ENCODE data around the gene ACOT11.
A peak's percentile ranks its signal among the peaks of the same experiment; 100 is the strongest.

The ACOT11 gene

DNA sequence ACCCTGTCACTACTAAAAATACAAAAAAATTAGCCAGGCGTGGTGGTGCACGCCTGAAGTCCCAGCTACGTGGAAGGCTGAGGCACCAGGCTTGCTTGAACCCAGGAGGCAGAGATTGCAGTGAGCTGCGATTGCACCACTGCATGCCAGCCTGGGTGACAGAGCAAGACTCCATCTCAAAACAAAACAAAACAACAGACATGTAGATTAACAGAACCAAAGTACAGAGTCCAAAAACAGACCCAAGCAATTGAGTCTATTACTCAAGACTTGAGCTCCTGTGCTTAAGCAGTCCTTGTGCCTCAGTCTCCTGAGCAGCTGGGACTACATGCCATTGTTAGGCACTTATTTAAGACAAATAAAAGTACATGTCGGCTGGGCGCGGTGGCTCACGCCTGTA is 9.5 kb upstream of the ACOT11 start:
- DNase-seq = no peak

- no peak for DNase-seq
Observed at GRCh38 chr1:54540582-54541295, 7.3 kb upstream of the ACOT11 start.

DNA sequence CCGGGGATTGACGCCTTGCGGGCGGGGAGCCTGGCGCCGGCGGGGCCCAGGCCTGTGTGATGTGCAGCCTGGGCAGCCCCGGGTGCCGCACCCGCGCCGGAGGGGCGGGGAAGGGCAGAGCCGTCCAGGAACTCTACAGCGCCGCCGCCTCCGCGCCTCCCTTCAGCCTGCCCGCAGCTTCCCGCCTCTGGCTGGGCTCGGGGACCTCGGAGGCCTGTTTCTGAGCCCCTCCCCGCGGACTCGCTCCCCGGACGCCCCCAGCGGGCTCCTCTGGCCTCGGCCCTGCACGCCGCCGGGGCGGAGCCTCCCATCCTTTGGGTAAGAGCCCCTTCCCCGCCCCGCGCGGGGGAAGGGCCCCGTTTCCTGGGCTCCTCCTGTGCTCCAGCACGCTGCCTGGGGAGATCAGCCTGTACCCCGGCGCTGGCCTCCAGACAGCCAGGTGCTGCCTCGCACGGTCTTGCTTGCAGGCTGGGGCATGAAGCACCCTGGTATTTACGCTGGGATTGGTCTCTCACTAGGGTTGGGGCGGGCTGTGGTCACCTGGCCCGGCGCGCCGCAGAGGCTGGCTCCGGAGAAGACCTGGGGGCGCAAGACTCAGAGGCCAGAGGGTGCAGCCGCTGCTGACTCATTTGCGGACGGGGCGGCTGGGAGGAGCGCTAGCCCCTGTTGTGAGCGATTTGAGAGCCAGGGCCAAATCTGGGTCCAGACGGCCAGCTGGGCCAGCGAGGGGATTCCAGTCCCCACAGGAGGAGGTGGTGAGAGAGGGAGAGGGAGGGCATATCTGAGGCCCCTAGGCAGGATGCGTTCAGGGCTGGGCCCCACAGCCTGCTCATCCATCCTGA is 5.7 kb upstream of the ACOT11 start:
- peak; percentile 48 for DNase-seq

- DNase-seq = no peak
Observed at GRCh38 chr1:54542962-54543539, 5.0 kb upstream of the ACOT11 start.

DNA sequence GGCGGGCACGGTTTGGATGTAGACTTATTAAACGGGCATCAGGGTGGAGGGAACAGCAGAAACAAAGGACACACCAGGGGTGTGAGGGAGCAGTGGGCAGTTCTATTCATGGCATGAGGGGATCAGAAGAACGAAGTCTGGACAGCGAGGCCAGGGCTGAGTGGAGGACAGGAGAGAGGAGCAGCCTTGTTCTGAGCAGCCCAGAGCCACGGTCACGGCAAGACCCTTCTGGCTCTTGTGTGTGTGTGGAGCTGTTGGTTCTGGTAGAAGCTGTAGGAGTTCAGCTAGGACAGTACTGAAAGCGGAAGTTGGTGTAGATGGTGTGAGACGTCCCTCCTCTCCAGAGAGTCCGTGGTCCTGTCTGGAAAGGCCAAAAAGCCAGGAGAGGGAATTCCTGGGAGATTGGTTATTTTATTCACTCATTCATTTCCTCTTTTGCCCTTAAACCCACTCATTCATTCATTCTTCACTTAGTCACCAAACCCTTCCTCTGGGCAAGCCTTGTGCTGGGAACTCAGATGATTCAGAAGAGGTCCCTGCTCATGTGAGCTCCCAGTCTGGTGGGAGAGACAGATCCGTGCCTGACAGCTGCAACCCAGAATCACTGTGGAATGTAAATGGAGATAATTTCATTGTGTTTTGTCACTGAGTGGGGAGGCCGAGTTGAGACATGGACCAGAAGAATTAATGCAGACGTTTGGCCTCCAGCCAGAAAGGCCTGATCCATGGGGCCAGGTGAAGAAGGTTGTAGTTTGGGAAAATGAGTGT is 4.1 kb upstream of the ACOT11 start:
- DNase-seq = no peak

GRCh38 chr1:54545916-54546635 is 2.0 kb upstream of the ACOT11 start:
- DNase-seq = no peak

- DNase-seq = no peak
Observed at GRCh38 chr1:54546651-54547401, 1.2 kb upstream of the ACOT11 start.

DNA sequence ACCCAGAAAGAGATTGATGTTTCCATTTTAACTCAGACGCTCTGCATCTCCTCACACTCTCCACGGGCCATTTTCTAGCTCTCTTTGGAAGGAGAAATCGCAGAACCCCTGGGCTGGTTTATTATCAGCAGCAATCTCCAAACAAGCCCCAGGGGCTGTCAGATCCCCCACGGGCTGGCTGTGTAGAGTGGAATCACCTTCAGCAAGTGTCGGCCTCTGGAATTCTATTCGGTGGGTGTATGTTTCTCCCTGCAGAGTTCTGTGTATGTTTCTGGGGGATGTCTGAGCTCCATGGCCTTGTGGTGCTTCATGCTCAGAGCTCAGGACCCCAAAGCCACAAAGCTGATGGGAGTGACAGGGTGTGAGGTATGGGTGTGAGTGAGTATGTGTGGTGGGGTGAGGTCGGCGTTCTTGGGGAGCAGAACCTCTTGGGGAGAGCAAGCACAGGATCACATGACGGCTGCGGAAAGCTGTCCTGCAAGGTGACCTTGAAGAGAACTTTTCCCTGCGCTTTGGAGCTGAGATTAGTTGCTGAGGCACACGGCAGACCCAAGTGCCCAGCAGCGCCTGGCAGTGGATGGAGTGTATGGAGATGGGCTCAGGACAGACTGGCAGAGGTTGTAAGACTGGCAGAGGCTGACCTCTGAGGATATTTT is 489 bp downstream of the ACOT11 start:
- DNase-seq = no peak

GRCh38 chr1:54549181-54549924 is 1.3 kb downstream of the ACOT11 start:
- DNase-seq = no peak

DNA sequence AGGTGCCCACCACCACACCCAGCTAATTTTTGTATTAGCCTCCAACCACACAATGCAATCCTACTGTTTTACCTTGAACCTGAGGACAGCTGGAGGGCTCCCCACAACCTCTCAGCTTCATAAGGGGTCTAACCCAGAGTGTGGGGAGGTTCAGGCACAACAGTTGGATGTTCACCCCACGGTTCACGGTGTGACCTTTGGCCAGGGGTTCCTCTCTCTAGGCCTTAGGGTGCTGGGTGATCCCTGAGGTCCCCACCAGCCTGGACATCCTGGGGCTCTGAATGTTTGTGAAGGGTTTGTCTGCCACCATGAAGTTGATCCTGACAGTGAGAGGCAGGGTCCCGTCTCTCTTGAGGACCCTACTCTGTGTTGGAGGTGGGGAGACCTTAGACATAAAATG is 3.9 kb downstream of the ACOT11 start:
- DNase-seq = no peak

- no peak for DNase-seq
Observed at GRCh38 chr1:54553602-54554313, 5.7 kb downstream of the ACOT11 start.

DNA sequence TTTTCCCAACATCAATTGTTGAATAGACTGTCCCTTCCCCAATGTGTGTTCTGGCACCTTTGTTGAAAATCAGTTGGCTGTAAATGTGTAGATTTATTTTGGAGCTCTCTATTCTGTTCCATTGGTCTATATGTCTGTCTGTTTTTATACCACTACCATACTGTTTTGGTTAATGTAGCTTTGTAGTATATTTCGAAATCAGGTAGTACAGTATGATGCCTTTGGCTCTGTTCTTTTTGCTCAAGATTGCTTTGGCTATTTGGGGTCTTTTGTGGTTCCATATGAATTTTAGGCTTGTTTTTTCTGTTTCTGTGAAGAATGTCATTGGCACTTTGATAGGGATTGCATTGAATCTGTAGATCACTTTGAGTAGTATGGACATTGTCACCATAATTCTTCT is 8.1 kb downstream of the ACOT11 start:
- no peak for DNase-seq

GRCh38 chr1:54557671-54558355 is 9.8 kb downstream of the ACOT11 start:
- DNase-seq = no peak

- DNase-seq = no peak
Observed at GRCh38 chr1:54558434-54559030, 10.5 kb downstream of the ACOT11 start.

DNA sequence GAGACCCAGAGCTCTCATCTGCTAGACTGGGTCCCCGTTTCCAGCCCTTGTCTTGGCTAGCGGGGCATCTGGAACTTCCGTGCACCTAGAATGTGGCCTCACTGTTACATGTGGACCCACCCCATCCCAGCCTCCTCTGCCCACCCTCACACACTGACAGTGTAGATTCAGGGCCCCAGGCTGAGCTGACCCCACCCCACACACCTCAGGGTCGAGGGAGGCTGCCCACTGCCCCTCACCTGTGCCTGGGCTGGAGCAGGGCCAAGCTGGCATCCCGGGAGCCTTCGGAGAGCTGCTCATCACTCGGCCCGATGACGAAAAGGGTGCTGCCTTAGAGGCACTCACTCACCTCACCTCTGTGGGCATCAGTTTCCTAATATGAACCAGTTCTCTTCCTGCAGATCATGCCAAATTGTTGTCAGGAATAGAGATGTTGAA is 11.1 kb downstream of the ACOT11 start:
- no peak for DNase-seq

- no peak for DNase-seq
Observed at GRCh38 chr1:54559771-54560231, 11.8 kb downstream of the ACOT11 start.

DNA sequence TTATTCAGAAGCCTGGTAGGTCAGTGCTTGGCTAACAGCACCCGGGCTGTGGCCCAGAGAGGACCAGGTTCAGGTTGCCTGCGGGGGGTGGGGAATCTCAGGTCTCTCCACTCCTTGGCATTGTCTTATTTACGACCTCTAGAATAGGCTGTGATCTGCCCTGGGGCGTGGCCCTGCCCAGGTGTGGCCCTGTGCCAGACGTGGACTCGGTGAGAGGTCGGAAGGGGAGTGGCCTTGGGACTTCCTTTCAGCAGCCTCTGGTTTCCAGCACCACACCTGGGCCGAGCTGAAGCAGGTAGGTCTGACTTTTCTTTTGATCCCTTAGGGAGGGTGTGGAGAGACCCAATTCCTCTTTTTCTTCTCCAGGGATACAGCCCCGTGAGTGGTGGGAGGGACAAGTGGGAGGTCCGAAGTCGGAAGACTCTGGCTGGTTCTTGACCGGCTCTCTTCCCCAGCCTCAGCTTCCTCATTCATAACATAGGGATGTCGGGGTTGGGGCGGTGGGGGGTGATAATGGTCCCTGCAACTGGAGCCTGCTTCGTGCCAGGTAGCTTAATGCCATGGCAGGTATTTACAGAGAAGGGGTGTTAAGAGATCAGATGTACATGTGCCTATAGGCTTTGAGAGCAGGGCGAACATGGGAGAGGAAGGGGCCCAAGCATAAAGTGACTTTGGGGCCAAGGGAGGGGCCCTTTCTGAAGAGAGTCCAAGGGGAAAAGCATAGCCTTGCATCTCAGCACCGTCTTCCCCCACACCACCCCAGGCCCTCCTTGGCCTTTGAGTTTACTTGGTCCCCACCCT is 16.5 kb downstream of the ACOT11 start:
- DNase-seq = no peak

GRCh38 chr1:54565113-54565501 is 17.1 kb downstream of the ACOT11 start:
- no peak for DNase-seq

Data from central memory CD4-positive, alpha-beta T cell (primary cell).